Mesenteric fat pad (tissue), 1 donor: ENCODE results near the gene SLC29A4. TPM values are rescaled to one million over a fixed set of nuclear protein-coding genes. Genes with fewer than 3 reads are reported as not detected.
"Not testable (repeated sequence)": the region's sequence is repeated elsewhere in the genome, so short reads cannot be mapped to it uniquely, and the experiment has no call there.

Experiments used
- DNase-seq: peaks from one replicate; pipeline ENCODE4 v3.0.0-alpha.2; 2020; ENCODE audit warnings: low spot score
- total RNA-seq: library from RNA; stranded (reverse); fragmentation: NEBNext Ultra II Directional; extraction: Animal tissue kit (Norgen Biotek cat#: 25700); gene quantifications from one replicate; pipeline ENCODE4 v1.2.1, GENCODE V29; 2021
- donor health status: DM: yes; HTN: yes; CAD: no.

SLC29A4 gene
- total RNA-seq, 1 donor from 2014 or later: 38.2 TPM

DNA sequence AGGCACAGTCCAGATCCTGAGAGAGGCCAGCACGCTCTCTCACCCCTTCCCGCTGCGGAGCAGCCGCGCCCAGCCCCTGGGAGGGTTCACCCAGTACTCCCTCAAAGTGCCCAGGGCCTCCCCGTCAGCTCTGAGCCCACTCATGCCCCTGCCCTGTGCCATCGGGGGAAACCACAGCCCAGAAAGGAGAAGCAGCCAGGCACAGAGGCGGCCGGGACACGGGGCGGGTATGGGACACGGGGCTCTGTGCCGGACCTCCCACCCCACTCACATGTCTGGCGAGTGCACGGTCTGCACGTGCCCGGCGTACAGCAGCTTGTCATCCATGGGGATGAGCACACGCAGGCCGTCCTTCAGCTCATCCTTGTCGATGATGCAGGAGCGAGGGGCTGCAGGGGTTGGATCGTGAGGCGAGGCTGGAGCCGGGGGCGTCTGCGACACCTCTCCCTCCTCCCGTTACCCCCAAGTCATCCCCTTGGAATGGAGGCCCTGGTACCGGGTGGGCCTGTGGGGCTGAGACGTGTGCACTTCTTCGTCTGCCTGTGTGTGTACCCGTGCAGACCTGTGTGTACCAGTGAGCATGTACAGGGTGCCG lies 38.2 kb downstream of the SLC29A4 start:
- no peak for DNase-seq

DNA sequence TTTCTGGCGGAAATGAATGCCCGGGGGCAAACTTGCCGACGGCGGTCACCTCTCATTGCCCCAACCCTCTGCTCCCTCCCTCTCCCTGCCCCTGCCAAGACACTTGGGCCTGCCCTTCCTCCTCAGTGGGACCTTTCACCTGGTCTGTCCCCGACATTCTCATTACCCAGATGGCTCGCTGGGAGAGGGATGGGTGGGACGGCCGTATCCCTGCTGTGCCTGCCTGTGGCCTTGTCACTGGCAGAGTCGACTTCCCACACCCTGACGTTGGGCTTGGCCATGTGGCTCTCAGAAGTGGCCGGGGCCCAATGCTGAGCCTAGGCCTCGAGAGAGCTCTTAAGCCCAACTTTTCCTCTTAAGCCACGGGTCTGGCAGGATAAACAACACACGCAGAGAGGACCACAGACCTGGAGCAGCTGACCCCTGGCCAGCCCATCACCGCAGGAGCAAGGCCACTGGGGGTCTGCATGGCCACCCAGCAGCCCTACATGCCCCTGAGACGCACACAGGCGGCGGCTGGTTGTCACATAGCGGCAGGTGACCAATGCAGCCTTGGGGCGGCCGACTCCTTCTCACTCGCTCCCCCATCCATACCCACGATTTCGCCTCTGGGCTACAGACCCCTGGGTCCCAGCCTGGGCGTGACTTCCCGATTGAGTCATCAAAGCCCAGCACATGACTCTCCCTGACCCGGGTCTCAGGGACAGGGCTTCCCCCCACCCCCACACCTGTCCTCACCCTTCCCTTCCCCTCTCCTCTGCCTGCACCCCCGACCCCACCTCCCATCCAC lies 40.1 kb downstream of the SLC29A4 start:
- no peak for DNase-seq

DNA sequence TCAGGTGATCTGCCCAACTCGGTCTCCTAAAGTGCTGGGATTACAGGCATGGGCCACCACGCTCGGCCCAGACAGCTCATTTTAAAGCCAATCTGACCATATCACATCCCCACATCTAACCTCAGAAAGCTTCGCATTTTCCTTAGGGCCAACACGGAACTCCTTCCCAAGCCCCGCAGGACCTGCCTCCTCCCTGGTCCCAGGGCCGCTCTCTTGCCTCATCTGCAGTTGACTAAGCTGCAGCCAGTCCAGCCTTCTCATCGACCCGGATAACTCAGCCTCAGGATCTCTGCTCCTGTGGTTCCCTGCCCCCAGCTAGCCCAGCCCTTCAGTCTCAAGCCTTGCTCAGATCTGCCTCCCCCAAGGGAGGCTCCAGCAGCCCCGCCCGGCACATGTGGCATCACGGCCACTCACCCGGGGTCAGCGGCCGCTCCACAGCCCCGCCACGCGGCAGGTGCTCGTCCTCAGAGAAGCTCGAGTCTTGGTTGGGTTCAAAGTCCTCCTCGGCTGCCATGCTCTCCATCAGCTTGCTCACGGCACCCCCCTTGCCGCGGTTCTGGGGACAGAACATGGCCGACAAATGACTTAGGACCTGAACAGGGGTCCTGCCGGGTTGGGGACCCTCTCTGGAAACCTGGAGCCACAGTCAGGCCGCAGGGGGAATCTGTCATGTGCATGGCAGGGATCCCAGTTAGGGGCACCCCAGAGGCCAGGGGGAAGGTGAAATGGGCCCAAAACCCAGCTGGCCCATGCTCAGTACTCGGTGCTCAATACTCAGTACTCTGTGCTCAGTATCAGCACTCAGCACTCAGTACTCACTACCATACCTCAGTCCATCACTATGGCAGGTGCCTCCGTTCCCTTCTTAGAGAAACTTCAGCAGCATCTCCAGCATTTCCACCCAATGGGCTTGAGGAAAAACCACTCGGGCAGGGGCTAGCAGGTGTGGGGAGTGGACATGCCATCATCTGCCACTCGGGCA lies 41.3 kb downstream of the SLC29A4 start:
- DNase-seq: not testable (repeated sequence)

DNA sequence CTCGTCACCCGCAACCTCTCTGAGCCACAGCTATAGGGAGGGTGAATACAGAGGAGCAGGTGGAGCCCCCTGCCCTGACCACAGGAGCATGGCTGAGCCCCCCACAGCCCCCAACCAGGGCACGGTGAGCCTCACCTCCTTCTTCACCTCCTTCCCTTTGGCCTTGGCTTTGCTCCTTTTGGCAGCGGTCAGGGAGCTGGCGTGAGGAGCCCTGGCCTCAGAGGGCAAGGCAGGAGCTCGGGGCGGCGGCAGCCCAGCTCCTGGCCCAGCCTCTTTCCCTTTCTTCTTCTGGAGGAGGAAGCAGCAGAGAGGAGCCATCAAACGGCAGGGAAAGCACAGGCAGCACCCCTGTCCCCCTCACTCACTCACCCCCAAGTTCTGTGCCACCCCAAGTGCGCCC lies 42.2 kb downstream of the SLC29A4 start:
- DNase-seq: no peak

DNA sequence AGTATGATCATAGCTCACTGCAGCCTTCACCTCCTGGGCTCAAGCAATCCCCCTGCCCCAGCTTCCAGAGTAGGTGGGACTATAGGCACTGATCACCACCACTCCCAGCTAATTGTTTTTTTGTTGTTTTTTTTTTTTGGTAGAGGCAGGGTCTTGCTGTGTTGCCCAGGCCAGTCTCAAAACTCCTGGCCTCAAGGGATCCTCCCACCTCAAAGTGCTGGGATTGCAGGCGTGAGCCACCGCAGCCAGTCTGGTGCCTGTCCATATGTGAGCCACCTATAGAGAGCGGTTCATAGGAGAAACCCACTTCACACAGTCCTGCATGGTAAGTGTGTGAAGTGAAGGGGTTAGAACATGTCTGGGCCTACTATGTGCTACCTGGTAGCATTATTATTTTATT lies 47.5 kb downstream of the SLC29A4 start:
- DNase-seq: no peak

DNA sequence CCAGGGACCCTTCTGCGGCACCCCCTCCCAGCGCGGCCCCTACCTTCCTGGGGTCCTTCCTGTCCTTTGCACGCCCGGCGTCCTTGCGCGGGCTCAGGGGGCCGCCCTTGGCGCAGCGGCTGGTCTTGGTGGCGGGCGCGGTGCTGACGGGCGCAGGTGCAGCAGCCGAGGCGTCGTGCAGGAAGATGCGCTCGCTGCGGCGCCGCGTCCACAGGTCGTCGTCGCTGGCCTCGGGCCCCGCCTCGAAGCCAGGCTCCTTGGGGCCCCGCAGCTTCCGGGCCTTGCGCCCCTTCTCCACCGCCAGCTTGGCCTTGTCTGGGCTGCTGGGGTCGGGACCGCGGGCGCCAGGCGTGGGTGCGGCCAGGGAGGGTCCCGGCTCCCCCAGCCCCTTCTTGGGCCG lies 49.8 kb downstream of the SLC29A4 start:
- DNase-seq: no peak

DNA sequence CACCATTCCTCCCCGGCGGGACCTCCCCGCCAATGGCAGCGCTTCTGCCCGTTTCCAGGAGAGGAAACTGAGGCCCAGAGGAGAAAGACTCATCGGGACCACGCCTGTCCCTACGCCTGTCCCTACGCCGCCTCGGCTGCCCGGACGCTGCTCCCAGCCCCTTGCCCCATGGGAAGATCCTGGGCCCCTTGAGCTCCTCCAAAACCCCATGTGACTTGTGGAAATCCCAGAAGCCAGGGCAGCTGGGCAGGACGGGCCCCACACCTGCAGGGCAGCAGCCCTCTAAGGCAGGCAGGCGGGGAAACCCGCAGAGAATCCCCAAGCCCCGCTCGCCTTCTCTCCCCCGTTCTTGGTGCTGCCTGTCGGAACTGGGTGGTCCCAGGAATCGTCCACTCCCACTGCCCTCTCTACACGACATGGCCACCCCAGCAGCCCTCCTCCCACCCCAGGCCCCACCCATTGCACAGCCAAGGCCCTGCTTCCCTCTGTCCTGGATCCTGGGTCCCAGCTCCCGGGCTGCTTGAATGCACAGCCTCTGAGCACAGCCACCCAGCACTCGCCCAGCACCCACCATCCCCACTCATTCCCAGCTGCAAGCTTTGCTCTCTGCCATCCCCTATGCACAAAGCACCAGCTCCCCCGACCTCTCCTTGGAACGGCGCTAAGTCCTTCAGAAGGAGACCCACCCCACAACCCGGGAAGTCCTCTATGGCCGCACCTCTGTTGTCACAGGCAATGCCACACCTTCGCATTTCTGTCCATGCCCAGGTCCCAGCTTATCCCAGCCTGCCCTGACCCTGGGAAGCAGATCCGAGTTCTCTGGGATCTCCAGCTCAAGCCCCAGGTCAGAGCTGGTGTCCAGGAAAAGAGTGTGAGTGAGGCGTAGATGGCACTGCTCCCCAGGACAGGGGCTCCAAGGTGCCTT lies 50.6 kb downstream of the SLC29A4 start:
- DNase-seq: no peak

DNA sequence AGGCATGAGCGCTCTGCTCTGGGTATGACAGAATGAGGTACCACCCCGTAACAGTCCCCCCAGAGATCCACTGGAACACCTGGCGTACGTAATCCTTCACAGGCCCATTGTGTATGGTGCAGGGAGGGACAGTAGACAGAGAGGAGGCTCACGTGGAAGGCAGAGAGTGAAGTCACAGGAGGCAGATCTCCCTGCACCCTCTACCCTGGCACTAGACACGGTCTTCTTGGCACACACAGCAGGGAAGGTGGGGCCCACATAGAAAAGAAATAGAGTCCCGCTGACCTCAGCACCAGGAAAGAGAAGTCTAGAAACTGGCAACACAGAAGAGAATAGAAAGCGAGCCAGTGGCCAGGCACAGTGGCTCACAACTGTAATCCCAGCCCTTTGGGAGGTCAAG lies 51.9 kb downstream of the SLC29A4 start:
- DNase-seq: no peak

DNA sequence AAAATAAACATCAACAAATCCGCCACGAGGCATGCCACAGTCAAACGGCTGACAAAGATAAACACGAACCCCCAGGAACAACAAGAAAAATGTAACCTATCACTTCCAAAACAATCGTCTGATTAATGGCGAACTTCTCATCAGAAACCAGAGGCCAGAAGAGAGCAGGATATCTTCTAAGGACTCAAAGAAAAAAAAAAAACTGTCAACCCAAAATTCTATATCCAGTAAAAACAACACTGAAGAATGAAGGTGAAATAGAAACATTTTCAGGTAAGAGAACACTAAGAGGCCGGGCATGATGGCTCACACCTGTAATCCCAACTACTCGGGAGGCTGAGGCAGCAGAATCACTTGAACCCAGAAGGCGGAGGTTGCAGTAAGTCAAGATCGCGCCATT lies 54.3 kb downstream of the SLC29A4 start:
- DNase-seq: no peak

DNA sequence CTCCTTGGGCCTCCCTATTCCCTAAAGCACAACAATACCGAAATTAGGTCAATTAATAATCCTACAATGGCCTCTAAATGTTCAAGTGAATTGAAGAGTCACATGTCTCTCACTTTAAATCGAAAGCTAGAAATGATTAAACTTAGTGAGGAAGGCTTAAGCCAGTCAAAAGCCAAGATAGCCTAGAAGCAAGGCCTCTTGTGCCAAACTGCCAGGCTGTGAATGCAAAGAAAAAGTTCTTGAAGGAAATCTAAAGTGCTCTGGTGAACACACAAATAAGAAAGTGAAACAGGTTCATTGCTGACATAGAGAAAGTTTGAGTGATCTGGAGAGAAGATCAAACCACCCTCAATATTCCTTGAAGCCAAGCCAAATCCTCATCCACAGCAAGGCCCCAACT lies 57.2 kb downstream of the SLC29A4 start:
- DNase-seq: no peak

DNA sequence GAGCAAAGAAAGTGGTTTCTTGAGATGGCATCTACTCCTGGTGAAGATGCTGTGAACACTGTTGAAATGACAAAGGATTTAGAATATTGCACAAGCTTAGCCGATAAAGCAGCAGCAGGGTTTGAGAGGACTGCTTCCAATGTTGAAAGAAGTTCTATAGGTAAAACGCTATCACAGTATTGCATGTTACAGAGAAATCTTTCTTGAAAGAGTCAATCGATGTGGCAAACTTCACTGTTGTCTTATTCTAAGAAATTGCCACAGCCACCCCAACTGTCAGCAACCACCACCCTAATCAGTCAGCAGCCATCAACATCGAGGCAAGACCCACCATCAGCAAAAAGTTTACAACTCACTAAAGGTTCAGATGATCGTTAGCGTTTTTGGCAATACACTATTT lies 59.9 kb downstream of the SLC29A4 start:
- no peak for DNase-seq

DNA sequence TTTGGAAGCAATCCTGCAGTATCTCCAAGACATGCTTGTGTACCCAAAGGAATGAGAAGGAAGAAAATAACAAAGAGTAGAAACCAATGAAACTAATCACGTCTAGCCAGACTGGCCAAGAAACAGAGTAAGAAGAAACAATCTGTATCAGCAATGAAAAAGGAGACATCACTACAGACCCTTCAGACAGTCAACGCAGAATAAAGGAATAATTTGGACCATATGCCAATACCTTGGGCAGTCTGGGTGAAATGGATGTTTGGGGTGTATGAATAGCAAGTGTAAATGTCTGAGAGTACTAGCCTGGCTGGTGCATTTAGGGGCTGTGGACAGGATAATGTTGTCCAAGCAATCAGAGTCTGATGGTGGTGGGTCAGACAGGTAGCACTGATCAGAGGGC lies 61.1 kb downstream of the SLC29A4 start:
- no peak for DNase-seq

DNA sequence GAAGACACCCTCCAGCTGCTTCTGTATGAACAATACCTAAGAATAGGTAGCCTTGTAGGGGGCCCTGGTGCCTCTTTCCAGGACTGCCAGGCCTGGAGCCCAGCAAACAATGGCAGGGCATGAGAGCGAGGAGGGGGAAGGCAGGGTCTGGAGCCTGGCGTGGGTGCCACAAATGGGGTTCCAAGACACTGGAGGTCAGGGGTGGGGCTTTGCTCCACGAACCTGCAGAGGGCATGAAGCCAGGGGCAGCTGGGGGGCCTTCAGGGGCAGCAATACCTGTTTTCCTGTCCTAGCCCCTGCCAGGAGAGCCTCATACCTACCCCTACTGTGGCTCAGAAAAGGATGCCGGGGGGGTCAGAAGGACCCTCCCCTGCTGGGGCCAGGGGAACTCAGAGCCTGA lies 61.6 kb downstream of the SLC29A4 start:
- no peak for DNase-seq

DNA sequence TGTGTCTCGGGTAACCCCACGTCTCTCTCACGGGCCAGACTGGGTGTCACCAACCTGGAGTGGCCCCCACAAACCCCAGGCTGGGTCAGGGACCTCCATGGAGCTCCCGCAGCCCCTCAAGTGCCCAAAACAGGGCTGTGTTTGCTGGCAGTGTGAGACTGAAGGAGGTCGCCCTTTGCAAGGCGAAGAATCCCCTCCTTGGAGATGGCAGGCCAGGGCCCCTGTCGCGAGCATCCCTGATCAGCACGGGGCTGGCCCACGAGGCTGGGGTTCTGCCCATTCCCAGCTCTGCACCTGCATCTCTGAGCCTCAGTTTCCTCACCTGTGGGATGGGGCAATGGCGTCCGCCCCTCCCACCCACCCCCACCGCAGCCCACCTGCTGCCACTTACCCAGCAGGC lies 62.4 kb downstream of the SLC29A4 start:
- DNase-seq: no peak

DNA sequence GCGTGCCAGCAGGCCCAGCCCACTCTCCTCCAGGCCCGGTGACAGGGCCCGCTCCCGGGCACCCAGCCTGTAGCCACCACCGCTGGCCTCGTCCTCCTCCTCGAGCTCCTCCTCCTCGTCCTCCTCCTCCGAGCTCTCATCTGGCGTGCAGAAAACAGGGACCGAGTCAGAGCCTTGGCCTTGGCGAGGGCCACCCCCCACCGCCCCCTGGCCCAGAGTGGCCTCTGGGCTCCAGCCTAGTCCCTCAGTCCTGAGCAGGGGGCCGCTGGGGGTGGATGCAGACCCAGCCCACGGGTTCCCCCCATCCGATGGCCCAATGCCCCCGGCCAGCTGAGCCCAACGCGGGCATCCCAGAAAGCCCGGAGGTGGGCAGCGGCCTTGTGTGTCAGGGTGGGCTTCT lies 62.9 kb downstream of the SLC29A4 start:
- no peak for DNase-seq

DNA sequence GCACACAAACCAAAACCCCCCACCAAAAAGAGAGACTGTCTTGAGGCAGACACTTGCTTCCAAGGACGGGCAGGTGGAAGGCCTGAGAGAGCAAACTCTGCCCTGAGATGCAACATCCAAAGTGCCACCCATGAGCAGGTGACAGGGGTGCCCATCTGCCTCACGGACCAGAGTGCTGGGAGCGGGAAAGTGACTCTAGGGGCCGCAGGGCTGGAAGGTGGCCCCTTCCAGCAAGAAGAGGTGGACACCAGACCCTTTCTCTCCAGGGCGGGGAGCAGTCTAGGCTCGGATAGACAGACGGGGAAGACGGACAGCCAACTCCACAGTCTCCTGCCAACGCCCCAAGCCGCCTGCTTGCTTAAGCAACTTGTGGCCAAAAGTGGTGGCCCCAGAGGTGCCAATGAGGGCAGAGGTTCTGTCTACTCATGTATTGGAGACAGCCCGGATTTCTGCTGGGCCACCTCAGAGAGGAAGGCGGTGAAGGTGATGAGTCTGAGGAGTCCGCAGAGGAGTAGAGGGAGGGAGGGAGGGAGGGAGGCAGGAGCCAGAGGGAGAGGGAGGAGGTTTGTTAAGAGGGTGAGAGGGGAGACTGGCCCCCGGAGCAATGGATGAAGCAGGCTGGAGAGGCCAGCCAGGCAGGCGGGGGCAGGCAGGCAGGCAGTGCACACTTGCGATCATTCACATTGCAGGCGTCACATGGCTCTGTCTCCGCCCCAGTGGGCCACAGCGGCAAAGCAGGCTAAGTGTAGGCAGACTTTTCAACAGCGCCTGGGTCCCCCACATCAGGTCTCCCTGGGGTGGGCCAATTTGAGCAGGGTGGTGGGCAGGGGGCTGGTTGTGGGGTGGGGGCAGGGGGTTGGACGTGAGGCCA lies 65.6 kb downstream of the SLC29A4 start:
- no peak for DNase-seq

DNA sequence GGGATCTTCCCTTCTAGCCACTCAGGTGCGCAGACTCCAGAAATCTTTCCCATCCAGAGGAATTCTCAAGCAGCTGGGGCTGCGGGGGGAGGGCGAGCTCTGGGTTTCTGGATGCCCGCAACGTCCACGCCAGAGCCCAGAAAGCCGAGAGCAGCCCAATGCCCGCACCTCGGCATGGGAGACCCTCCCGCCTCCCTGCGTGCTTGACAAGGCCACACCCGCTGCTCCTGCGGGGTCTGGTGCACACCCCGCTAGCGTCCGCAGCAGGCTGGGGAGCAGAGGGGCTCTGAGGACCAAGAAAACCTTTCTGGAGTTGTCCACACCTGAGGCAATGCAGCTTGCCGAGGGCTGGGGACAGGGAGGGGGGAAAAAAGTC lies 66.2 kb downstream of the SLC29A4 start:
- no peak for DNase-seq

DNA sequence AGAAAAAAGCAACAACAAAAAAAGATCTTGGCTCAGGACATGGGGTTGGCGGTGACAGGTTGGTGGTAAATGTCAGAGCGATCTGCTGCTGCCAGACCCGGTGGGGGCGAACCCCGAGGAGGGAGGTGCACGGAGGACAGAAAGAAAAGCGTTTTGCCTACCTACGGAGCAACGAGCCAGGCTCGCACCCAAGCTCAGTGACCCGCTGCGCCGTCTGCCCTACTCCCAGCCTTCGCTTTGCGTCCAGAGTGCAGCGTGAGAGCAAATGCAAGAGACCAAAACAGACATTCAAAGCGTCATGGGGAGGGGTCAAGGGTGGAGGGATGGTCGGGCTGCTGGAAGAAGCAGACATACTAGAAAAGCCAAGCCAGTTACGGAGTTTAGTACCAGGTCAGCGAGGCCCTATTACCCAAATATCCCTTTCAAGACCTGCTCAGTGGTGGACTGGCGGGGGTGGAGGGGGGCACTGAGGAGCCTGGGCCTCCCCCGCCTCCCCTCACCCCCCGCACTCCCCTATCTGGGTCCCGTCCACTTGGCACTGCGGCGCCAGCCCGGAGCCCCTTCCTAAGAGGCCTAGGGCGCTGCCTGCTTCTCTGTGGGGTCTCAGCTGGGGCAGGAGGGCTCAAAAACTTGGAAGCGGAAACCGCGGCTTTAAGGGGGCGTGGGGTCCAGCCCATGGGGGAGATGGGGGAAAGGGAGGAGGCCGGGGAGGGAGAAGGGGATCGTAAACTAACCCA lies 66.9 kb downstream of the SLC29A4 start:
- no peak for DNase-seq

DNA sequence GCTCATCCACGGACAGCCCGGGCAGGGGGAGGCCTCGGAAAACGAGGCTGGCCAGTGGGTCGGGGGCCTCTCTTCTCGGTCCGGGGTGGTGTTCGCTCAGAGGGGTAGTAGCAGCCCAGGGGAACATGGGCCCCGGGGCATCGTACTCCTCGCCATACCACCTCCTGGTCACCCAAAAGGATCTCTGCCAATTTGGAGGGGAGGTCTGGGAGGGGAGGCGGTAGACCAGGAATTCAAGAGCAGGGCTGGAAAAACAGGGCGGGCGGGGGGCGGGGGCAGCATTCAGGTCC lies 67.4 kb downstream of the SLC29A4 start:
- DNase-seq: no peak
